HG03196 (cell line): ENCODE results near the gene RAPGEF2.
A peak's percentile ranks its signal among the peaks of the same experiment; 100 is the strongest.

ENCODE experiments used
- ATAC-seq: cut with Tn5 transposase; IDR thresholded peaks from one replicate; pipeline ENCODE4 v1.9.1; 2021; ENCODE audit not compliant: unreplicated experiment

RAPGEF2 gene

DNA sequence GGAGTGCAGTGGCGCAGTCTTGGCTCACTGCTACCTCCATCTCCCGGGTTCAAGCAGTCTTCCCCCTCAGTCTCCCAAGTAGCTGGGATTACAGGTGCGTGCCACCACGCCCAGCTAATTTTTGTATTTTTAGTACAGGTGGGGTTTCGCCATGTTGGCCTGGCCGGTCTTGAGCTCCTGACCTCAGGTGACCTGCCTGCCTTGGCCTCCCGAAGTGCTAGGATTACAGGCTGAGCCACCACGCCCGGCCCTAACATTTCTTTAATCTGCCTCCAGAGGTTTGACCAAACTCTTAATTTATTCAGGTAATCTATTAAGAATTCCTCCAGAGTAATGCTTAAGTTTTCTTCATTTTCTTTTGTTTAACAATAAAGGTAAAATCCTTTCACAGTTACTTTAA lies 171.0 kb downstream of the RAPGEF2 start:
- no peak for ATAC-seq

DNA sequence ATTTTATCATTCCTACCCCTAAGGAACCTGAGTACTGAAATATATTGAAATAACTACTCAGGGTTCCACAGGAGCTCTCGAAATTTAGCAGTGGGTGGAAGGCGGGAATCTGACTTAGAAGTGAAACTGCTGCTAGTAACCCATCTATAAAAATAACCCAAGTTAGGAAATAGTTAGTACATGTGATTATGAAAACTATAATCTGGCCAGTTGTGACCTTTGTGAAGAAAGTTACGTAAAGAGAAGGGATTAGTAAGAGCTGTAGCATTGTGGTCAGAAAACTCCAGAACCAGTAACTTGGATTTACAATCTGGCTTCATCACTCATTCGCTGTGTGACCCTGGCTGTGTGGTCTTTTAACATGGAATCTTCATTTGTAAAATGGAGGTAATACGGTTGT lies 175.5 kb downstream of the RAPGEF2 start:
- ATAC-seq = no peak

DNA sequence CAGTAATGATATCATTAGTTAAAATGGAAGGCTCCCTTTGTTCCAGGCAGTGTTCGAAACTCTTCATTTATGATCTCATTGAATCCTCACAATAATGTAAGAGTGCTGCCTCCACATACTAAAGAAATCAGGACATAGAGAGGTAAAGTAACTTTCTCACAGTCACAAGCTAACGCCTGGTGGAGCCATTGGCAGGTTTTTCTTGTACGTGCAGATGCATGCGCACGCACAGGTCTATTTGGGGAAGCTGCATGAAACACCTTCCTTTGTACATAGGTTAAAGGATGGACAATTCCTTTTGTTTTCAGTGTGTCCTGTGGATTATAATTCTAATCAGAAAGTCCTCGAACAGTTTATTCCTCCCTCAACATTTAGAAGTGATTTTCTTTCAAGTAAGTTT lies 176.2 kb downstream of the RAPGEF2 start:
- no peak for ATAC-seq

DNA sequence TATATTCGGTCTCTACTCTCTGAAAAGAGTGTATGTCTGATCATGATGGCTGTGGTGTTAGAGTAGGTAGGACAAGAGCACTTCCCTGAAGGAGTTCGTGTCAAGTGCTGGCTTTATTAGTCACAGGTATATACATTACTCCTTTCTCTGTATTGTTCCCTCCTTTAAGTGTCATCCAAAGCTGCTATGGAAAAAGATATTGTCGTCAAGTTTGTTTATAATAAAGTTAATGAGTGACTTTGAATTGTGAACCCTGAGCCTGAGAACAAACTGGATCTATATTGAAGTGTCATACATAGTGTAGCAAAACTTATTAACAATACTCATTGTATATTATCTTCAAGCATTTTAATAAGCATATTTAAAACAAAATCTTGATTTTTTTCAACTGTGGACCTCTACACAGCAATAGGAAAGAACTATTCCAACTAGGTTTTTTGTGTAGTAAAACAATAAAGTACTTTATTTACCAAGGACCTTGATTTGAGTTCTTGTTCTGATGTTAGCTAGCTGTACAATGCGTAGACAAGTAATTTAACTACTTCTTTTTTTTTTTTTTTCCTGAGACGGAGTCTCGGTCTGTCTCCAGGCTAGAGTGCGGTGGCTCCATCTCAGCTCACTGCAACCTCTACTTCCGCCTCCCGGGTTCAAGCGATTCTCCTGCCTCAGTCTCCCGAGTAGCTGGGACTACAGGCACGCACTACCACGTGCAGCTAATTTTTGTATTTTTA lies 177.7 kb downstream of the RAPGEF2 start:
- no peak for ATAC-seq

DNA sequence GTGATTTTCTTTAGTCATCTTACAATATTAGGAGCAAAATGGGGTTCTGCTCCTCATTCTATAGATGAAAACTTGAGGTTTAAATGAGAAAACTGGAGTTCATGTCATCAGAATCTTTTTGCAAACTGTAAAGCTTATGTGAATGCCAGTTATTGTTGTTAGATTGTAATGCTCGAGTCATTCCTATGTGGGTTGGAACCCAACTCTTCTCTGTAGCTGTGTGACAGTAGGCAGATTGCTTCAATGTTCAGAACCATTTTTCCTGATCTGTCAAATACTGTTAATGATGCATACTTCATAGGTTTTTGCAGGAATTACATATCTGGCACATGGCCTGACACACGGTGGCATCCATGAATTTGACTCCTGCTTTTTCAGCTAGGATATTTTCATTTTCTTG lies 178.9 kb downstream of the RAPGEF2 start:
- no peak for ATAC-seq

DNA sequence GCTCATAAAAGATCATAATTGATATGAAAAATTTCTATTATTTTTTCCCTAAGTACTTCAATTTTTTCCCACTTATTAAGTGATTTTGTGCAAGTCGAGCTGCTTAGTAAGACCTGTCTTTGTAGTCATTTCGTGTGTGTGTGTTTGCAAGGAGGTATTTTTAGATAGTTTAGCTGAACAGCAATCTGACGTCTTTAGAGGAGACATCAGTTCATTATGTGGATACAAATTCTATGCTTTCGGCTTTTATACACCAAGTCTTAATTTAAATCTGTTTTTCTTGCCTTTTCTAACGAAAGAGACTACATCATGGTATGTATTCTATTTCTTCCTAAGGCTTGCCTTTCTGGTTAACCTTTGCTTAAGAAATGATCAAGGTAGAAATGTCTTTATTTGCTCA lies 179.4 kb downstream of the RAPGEF2 start:
- no peak for ATAC-seq

DNA sequence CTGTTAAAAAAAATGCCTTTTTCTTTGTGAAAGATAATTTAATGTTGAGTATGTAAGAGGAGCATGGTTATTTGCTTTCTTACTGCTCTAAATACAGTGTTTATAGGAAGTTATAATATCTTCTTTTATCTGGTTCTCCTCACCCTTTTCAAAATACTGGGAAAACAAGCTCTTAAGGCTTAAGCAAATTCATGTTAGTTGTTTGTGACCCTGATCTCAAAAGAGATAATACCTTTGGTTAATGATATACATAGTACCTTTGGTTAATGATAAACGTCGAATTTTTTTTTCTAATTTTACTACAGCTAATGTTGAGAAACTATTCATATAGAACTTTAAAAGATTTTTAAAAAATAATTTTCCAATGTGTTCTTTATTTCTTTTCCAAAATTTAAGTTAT lies 180.1 kb downstream of the RAPGEF2 start:
- ATAC-seq = no peak

DNA sequence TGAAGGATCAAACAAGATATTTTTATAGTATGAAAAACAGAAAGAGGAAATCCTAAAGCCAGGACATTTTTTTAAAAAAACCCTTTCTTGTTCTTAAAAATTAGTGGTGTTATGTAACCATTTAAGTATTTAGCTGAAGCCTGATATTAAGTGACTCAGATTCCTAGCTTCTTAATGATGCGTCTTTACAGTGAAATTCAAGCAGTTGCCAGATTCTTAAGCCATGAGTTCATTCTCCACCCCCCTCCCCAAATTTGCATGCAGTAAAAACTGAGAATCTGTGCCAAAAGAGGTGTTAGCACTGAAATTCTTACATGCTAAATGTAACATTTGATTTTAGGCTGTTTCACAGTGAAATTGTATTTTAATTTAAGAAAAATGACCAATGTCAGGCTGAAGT lies 180.8 kb downstream of the RAPGEF2 start:
- ATAC-seq = no peak

DNA sequence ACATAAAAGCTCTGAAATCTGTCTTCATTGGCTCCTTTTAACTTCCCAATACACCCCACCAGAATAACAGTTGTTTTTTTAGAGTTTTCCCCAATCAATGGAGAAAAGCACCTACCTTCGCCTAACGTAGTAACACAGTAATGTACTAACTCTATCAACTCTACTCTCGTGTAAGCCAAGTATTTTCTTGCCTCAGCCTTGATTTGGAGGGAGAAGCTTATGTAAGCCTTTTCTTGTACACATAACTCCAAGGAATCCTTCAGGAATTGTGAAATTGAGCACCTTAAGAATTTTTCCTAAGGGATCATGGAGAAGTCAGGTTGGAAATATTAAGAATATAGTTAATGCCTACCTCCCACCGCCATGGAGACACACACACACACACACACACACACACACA lies 181.2 kb downstream of the RAPGEF2 start:
- no peak for ATAC-seq

DNA sequence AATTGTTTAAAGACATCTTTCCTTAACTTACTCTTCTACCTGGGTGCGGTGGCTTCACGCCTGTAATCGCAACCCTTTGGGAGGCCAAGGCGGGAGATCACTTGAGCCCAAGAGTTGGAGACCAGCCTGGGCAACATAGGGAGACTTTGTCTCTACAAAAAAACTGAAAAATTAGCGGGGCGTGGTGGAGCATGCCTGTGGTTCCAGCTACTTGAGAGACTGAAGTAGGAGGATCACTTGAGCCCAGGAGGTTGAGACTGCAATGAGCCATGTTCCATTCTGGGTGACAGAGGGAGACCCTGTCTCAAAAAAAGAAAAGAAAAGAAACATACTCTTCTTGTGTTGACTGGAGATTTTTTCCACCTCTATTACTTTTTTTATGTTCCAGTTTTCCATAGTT lies 181.9 kb downstream of the RAPGEF2 start:
- no peak for ATAC-seq

DNA sequence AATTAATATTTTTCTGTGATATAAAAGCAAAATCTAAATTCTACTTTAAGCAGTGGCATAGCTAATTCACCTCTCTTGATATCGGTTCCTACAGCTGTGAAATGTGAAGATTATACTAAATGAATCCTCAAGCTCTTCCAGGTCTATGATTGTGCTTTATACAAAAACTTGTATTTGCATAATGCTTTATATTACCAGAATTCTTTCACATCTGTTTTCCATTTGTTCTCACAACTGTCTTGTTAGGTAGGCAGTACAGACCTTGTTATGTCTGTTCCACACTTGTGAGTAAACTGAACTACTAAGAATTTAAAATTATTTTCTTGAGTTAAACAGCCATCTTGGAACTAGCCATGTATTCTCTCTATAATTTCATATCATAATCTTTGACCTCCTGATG lies 184.9 kb downstream of the RAPGEF2 start:
- no peak for ATAC-seq

DNA sequence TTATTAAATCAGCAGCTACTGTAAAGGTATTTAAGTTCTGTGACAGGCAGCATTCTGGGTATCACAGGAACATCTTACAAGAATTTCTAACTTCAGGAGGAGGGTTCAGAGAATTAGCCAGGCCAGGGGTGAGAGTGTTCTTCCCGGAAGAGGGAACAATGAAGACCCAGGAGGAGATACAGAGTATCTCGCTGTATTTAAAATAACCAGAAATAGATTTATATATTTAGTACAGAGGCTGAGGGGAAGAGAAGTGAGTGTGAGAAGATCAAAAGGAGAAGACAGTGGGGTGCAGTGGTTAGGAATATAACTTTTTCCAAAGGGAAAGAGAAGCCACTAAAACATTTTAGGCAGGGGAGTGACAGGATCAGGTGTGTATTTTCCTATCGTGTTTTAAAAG lies 186.8 kb downstream of the RAPGEF2 start:
- ATAC-seq = no peak

DNA sequence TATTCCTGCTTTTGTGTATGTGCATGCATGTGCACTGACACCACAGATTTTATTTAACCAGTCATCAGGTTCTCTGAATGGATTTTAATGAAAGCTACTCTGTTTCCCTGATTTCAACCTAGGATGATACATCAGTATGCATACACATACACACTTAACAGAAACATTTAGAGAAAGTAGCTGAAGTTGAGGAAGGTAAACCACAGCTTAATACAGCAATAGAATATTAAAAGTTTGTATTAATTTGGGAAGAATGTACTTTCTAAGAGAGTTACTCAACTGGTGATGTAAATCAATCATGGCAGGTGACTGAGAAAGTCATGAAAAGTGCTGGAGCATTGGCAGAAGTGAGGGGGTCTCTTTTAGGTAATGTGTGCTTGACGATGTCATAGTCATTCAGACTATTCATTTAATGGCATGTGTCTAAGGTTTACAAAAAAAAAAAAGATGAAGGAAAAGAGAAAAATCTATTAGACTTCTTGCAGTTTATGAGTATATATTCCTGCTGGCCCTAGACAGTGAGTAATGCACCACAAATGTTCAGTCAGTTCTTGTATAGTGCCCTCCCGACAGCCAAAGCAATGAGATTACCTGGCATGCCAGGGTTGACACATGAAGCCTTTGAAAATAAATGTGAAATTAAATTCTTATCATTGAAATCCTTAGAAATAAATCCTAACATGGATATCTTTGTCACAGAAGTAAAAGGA lies 187.6 kb downstream of the RAPGEF2 start:
- no peak for ATAC-seq

DNA sequence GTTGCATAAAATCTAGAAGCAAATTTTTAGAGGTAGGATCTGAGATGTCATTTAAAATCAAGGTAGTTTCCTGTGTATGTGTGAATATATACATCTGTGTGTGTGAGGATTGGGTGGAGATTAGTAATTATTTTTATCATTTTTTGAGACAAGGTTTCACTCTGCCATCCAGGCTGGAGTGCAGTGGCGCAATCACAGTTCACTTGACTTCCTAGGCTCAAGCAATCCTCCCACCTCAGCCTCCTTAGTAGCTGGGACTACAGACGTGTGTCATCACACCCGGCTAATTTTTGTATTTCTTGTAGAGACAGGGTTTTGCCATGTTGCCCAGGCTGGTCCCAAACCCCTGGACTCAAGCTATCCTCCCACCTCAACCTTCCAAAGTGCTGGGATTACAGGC lies 188.3 kb downstream of the RAPGEF2 start:
- no peak for ATAC-seq

DNA sequence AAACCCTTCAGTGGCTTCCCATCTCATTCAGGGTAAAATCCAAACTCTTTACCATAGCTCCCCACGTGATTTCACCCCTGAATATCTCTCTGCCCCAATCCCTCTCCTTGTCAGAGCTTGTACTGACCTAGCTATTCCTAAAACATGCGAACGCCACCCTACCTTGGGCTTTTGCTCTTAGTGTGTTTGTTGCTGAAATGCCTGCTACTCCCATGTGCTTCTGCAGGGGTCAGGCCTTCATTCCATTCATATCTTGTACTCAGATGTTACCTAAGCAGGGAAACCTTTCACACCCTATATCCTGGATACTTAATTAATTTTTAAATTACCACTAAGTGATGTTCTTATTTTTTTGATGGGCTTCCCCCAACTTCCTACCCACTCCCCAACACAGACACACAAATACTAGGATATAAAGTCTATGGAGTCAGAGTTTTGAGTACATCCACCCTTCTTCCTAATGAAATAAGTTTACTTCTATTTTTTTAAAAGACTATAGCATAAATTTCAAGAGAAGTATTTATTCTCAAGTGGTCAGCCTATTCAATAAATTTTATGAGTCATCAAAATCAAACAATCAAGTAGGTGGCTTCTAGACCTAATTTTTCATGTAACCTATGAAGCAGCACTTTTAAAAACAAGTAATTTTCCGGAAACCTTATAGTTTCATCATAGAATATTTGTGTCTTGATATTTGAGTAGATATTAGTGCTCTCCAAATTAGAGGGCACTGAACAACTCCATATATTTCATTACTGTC lies 189.4 kb downstream of the RAPGEF2 start:
- no peak for ATAC-seq

DNA sequence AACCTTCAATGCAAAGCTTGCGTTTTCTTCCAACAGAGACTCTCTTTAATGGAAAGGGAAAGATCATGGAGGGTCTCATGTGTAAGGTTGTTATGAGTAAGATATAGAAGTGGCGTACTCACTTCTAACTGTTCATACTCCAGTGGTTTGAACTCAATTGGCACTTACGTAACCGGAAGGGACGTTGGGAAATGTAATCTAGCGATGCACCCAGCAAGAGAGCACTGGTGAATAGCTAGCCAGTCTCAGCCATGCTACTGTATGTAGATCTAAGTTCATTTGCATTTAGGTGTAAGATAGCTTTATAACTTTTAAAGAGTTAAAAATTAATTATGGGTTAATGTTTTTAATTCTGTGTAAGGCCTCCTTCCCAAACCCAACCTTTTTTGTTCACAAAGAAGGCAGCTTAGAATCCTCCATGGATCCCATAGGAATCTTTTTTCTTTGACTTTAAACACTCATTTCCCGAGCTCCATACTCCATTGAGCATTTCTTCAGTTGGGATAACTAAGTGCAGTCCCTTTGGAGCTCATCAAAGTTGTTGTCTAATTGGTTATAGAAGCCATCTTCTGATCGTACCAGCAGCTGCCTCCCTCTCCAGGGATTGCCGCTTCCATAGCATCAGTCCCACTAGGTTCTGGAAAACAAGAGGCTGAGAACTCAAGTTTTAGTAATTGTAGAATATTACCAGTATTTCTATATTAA lies 191.1 kb downstream of the RAPGEF2 start:
- no peak for ATAC-seq

DNA sequence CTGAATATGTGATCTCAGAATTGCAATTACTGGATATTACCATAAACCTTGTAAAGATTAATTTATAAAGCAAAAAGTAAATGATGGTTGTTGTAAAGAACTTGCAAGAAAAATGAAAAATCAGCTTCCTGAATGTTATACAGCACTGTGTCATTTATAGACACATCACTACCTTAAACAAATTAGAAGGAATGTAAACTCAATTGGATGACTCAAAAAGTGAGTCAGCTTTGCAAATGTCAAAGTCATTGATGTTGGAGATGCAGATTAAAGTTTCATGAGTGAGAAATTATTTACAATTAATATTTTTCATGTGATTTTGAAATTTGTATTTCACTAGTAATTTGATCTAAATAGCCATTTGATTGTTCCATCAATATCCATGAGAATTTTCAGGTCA lies 193.2 kb downstream of the RAPGEF2 start:
- no peak for ATAC-seq

DNA sequence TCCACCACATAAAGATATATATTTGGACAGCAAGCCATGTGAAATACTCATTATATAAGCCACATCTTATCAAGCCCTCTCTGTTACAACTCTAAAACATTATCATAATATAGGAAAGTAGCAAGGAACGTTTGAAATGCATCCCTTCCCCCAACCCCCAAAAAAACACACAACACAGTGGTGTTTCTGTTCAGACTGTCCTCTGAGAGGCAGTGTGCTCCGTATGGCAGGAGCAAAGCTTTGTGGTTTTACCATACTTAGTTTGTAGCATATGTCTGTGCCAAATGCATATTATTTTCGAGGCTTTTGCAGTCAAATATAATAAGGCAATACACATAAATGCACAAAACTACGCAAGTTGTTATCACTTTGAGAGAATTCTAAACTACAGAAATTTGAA lies 194.2 kb downstream of the RAPGEF2 start:
- no peak for ATAC-seq

DNA sequence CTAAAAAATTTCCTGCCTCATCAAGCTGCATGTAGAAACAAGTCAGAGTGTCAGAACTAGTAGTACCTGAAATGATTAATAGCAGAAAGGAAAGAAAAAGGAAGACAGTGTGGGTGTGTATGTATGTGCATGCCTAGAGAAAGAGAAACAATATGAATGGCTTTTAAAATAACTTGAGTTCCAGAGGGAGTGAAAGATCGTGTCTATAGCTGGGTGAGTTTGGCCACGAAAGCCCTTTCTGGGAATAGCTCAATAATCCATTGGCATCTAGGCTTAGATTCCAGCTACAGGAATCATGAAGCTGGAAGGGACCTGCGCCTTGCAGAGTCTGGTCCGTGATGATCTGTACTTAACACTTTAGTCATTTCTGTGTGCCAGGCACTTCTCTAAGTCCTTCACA lies 195.6 kb downstream of the RAPGEF2 start:
- peak; percentile 74 for ATAC-seq

DNA sequence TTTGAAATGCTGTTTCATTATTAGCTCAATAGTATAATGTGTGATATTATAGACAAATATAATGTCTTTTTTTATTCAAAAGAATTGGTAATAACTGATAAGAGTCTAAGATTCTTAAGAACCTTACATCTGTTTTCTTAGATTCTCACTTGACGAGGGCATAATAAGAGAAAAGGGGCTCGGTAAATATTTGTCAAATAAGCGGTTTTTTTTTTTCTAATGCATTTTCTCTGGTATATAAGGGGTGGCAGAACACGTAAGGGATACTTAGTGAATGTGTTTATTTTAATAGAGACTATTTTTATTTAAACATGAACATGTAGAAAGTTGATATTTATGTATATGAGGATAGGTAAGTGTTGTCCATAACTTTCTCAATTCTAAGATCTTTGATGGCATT lies 200.6 kb downstream of the RAPGEF2 start:
- ATAC-seq = no peak

DNA sequence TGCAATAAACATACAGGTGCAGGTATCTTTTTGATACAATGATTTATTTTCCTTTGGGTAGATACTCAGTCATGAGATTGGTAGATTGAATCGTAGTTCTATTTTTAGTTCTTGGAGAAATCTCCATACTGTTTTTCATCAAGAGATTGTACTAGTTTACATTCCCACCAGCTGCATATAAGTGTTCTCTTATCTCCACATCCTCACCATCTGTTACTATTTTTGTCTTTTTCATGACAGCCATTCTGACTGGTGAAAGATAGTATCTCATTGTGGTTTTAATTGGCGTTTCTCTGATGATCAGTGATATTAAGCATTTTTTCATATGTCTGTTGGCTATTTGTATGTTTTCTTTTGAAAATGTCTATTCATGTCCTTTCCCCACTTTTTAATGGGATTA lies 202.2 kb downstream of the RAPGEF2 start:
- no peak for ATAC-seq

DNA sequence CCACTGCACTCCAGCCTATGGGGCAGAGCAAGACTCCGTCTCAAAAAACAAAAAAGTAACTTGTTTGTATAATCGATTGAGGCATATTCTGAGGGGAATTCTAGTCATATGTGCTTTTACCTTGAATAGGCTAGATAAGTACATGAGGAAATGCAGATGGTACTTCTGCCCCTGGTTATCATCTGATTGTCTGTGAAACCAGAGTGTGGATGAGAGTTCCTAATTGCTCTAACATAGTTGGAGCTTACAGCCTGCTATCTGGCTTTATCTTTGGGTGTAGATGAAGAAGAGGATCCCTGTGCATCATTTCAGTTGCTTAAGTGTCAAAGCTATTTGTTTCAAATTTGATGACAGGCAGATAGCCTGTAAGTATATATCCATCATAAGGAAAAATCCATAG lies 205.1 kb downstream of the RAPGEF2 start:
- ATAC-seq = no peak
